AG04449 (cell line): ENCODE results near the gene PDZD2.

Experiments
- CTCF ChIA-PET: fragments of 350-600 bp; formaldehyde crosslinking; extraction: SDS; loops from one replicate; lab custom pipeline; 2021; ENCODE audit warnings: antibody characterized with exemption; lab: Yijun Ruan, JAX
- POLR2A ChIA-PET: fragments of 400-600, 350-600 bp; formaldehyde crosslinking; extraction: SDS; loops from one replicate; lab custom pipeline; 2020; ENCODE audit warnings: antibody characterized with exemption, inconsistent platforms; lab: Yijun Ruan, JAX
- DNase-seq: peaks from one replicate; pipeline ENCODE4 v3.0.0-alpha.2; 2010; ENCODE audit warnings: low read depth, low spot score
- H3K4me3 ChIP-seq: 2 replicates; pipeline ENCODE4 v1.5.1; 2011; ENCODE audit warnings: low read depth, mild to moderate bottlenecking, control low read depth, low read length
- CTCF ChIP-seq: IDR thresholded peaks from one replicate; pipeline ENCODE4 v1.5.1; 2011; ENCODE audit warnings: mild to moderate bottlenecking, moderate library complexity, low read length, control low read depth, inconsistent platforms; ENCODE audit not compliant: insufficient read depth; ENCODE audit errors: missing control alignments

PDZD2 gene

GRCh38 chr5:31786090-31786631 lies 147.2 kb downstream of the PDZD2 start:
- CTCF ChIA-PET: no interaction called here

DNA sequence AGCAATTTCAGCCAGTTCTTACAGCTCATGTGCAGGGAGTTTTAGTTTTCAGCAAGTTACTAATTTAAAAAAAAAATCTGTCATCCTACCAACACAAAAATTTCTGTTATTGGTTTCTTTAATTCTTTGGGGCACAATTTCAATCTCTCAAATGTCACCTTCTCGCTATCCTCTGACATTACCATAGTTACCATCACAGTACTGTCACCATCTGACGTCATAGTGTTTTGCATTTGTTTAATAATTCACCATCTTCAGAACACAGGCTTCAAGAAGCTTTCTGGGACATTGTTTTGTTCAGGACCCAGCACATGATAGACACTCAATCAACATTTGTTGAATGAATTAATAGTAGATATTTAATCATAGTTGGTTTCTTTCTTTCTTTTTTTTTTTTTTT lies 155.1 kb downstream of the PDZD2 start:
- no peak for DNase-seq
- no peak overlapping the region for H3K4me3 ChIP-seq
- CTCF ChIA-PET: interaction anchor here (0.7 to 0.9 kb wide), 2 partner anchors 30 to 31 kb away, joined by 3 read pairs; no protein-coding TSS in a partner anchor
- POLR2A ChIA-PET: no interaction called here
- TF ChIP-seq CTCF: no peak

More at GRCh38 chr5:31786090-31786631, 147.2 kb downstream of the PDZD2 start:
- no peak for DNase-seq
- no peak for TF ChIP-seq CTCF
- POLR2A ChIA-PET: no interaction called here
- H3K4me3 ChIP-seq: no peak overlapping the region

DNA sequence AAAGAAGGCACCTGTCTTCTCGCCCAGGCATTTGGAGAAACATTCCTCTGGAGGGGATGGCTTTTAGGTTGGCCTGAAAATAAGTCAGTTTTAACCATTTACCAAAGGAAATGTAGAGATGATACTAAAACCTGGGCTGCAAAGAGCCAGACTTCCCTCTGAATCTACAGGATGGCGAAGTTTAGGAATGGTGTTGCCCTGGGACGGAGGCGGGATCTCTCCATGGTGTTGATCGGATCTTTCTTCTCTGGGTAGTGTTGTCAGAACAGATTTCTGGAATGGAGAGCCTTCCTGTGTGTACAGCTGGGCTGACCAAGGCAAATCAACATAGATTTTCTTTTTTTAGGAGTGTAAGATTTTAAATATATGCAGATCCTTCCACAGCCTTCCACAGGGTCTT lies 159.2 kb downstream of the PDZD2 start:
- POLR2A ChIA-PET: no interaction called here
- DNase-seq: no peak
- TF ChIP-seq CTCF: no peak
- CTCF ChIA-PET: interaction anchor here (2.1 kb wide), 1 partner anchor 11 kb away, joined by 6 read pairs; no protein-coding TSS in a partner anchor
- no peak overlapping the region for H3K4me3 ChIP-seq

GRCh38 chr5:31800351-31800750 lies 161.4 kb downstream of the PDZD2 start:
- H3K4me3 ChIP-seq: no peak overlapping the region
- no peak for TF ChIP-seq CTCF
- ChIA-PET CTCF (no interaction called here), POLR2A (no interaction called here)
- no peak for DNase-seq

GRCh38 chr5:31805785-31806400 lies 167.0 kb downstream of the PDZD2 start:
- CTCF ChIA-PET: interaction anchor here (0.6 to 0.9 kb wide), 2 partner anchors 19 to 221 kb away, joined by 3 read pairs; no protein-coding TSS in a partner anchor
- no peak for DNase-seq
- H3K4me3 ChIP-seq: no peak overlapping the region
- no peak for TF ChIP-seq CTCF
- POLR2A ChIA-PET: no interaction called here

DNA sequence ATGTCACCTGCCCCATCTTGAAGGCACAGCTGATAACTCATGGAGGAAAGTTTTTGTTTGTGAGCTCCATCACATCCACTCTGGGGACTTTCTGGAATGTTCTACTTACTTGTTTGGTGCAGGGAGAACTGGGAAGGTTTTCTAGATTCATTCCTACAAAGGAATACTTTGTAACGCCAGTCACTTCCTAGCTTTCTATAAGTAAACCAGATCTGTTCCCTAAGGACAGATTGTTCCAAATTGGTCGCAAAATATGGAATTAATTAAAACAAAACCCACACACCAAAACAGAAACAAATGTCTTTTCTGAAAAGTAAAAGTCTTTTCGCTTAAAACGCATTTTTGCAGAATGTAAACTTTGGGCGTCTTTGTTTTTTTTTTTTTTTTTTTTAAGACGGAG lies 167.6 kb downstream of the PDZD2 start:
- TF ChIP-seq CTCF: no peak
- ChIA-PET POLR2A (no interaction called here), CTCF (interaction anchor here (1.2 to 3.3 kb wide), 2 partner anchors 224 to 268 kb away, joined by 3 to 38 read pairs; no protein-coding TSS in a partner anchor)
- no peak overlapping the region for H3K4me3 ChIP-seq
- DNase-seq: no peak
